Esophagus squamous epithelium (tissue), 4 donors: ENCODE measurements around the gene SLAIN2.

Source experiments
- POLR2A ChIP-seq, 4 donors: fragments of 450-650 bp; IDR thresholded peaks; one replicate each; pipeline ENCODE4 v1.6.1; 2017; ENCODE audit warnings: antibody characterized with exemption in 4 of 4, mild to moderate bottlenecking in 4 of 4, moderate library complexity in 3 of 4
- TF ChIP-seq, protein P1 (sequence below), 6 experiments: fragments of 450-650 bp in 4 of 6; fragments of 200-600 bp in 2 of 6; sonication (generic) in 2 of 6; IDR thresholded peaks; one replicate each; pipeline ENCODE4 v1.5.1; 2016 to 2019; ENCODE audit warnings: antibody characterized with exemption in 6 of 6, mild to moderate bottlenecking in 4 of 6, moderate library complexity in 4 of 6

DNA sequence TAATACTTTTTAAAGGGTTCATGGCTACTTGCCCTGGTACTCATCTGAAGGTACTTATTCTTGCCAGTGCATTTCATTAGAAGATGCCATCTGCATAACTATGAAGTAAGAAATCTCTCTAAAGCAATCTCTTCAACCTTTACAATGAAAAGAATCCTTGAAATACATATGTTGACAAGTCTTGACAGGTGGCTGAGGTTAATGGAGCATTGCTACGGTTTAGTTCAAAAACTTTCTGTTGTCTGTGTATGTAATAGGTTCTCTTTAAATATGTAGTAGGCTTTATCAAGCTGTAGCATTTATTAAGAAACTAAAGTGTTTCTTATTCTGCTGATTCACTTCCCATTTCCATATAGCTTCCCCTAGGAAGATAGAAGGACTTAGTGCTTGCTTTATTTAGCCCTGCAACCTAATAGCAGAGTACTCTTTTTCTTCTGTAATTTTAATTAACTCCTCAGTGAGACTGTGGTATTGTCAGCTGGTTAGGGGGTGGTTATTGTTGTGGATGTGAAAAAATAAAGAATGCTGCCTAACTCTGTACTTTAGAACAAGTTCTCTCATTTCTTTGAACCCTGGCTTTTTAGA is 39.3 kb downstream of the SLAIN2 start:
- TF ChIP-seq, protein P1, sequence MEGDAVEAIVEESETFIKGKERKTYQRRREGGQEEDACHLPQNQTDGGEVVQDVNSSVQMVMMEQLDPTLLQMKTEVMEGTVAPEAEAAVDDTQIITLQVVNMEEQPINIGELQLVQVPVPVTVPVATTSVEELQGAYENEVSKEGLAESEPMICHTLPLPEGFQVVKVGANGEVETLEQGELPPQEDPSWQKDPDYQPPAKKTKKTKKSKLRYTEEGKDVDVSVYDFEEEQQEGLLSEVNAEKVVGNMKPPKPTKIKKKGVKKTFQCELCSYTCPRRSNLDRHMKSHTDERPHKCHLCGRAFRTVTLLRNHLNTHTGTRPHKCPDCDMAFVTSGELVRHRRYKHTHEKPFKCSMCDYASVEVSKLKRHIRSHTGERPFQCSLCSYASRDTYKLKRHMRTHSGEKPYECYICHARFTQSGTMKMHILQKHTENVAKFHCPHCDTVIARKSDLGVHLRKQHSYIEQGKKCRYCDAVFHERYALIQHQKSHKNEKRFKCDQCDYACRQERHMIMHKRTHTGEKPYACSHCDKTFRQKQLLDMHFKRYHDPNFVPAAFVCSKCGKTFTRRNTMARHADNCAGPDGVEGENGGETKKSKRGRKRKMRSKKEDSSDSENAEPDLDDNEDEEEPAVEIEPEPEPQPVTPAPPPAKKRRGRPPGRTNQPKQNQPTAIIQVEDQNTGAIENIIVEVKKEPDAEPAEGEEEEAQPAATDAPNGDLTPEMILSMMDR (IDR thresholded peaks at IDR 0.05): no peak
- TF ChIP-seq POLR2A (IDR thresholded peaks at IDR 0.05): no peak
